Smooth muscle cell (in vitro differentiated cells): ENCODE data around the gene LPCAT1. TPM values are rescaled to one million over a fixed set of nuclear protein-coding genes. Genes with fewer than 3 reads are reported as not detected.

ENCODE experiments used
- DNase-seq: peaks from one replicate; lab custom pipeline; 2025; ENCODE audit not compliant: unreplicated experiment; lab: John Stamatoyannopoulos, UW
- H2AFZ ChIP-seq: fragments of 200-600 bp; sonication (generic); 2 replicates; pipeline ENCODE4 v1.6.0; 2016; ENCODE audit warnings: antibody characterized with exemption, low read depth, mild to moderate bottlenecking
- H3F3A ChIP-seq: fragments of 200-600 bp; sonication (generic); 2 replicates; pipeline ENCODE4 v1.6.0; 2017; ENCODE audit warnings: antibody characterized with exemption, low read depth
- H3K27ac ChIP-seq: fragments of 200-600 bp; sonication (generic); 2 replicates; pipeline ENCODE4 v1.5.1; 2016; ENCODE audit warnings: low read depth, mild to moderate bottlenecking
- H3K27me3 ChIP-seq: fragments of 200-600 bp; sonication (generic); 2 replicates; pipeline ENCODE4 v1.6.1; 2016; ENCODE audit warnings: low read depth, mild to moderate bottlenecking
- H3K36me3 ChIP-seq: fragments of 200-600 bp; sonication (generic); 2 replicates; pipeline ENCODE4 v1.5.1; 2016; ENCODE audit warnings: low read depth
- H3K4me1 ChIP-seq: fragments of 200-600 bp; sonication (generic); 2 replicates; pipeline ENCODE4 v1.5.1; 2016; ENCODE audit warnings: low read depth
- H3K4me2 ChIP-seq: fragments of 200-600 bp; sonication (generic); 2 replicates; pipeline ENCODE4 v1.6.0; 2016; ENCODE audit warnings: mild to moderate bottlenecking
- H3K4me3 ChIP-seq: fragments of 200-600 bp; sonication (generic); 2 replicates; pipeline ENCODE4 v1.5.1; 2016; ENCODE audit warnings: mild to moderate bottlenecking
- H3K79me2 ChIP-seq: fragments of 200-600 bp; sonication (generic); 2 replicates; pipeline ENCODE4 v1.6.0; 2016; ENCODE audit warnings: low read depth, mild to moderate bottlenecking
- H3K9ac ChIP-seq: fragments of 200-600 bp; sonication (generic); 2 replicates; pipeline ENCODE4 v1.6.0; 2016; ENCODE audit warnings: low read depth
- H3K9me3 ChIP-seq: fragments of 200-600 bp; sonication (generic); replicated peaks from 2 replicates; pipeline ENCODE4 v1.5.1; 2016; ENCODE audit warnings: low read depth
- H4K20me1 ChIP-seq: fragments of 200-600 bp; sonication (generic); 2 replicates; pipeline ENCODE4 v1.6.0; 2016; ENCODE audit warnings: low read depth
- CTCF ChIP-seq: fragments of 200-600 bp; sonication (generic); IDR thresholded peaks from 2 replicates; pipeline ENCODE4 v1.5.1; 2017; ENCODE audit warnings: borderline replicate concordance, mild to moderate bottlenecking, antibody characterized with exemption; ENCODE audit not compliant: insufficient read depth, poor library complexity, severe bottlenecking
- WGBS: methylation state at CpG from one replicate; pipeline ENCODE4 v1.1.7; 2016; ENCODE audit warnings: low lambda C conversion rate; 5-methylcytosine and 5-hydroxymethylcytosine counted together
- polyA plus RNA-seq: library from polyadenylated mRNA; unstranded; fragments of >200 nt; fragmentation: Nextera tagmentation; extraction: Ambion mirVana; gene quantifications from 2 replicates; pipeline ENCODE4 v1.2.1, GENCODE V29; 2016
- total RNA-seq: library from RNA; depleted of rRNA; stranded (reverse); fragments of >200 nt; gene quantifications from 2 replicates; pipeline ENCODE4 v1.2.3, GENCODE V29; 2014

The LPCAT1 gene
- total and polyA plus RNA-seq, 2 experiments from 2014 or later = 42.7 to 50.1 TPM

GRCh38 chr5:1430121-1430795 is 93.5 kb downstream of the LPCAT1 start:
- H3K4me3 ChIP-seq = no peak overlapping the region
- H3K27me3 ChIP-seq = no peaks in the 10 kb centered on the region
- H3K4me1 ChIP-seq = no peaks in the 10 kb centered on the region
- H3F3A ChIP-seq = no peaks in the 10 kb centered on the region
- no peak for TF ChIP-seq CTCF
- H3K4me2 ChIP-seq = no peak overlapping the region
- no peaks in the 10 kb centered on the region for H3K36me3 ChIP-seq
- no peak overlapping the region for H3K27ac ChIP-seq
- H3K9ac ChIP-seq = no peak overlapping the region
- no peak for DNase-seq
- peaks cover 3% of the 10 kb centered on the region for H3K9me3 ChIP-seq
- no peak overlapping the region for H2AFZ ChIP-seq
- no peaks in the 10 kb centered on the region for H3K79me2 ChIP-seq
- WGBS = 89% methylated on average over 26 of the region's 26 CpGs
- no peaks in the 10 kb centered on the region for H4K20me1 ChIP-seq

GRCh38 chr5:1429496-1429895 is 94.3 kb downstream of the LPCAT1 start:
- 92% methylated on average over 5 of the region's 5 CpGs for WGBS
- Histone ChIP-seq H3F3A (no peaks in the 10 kb centered on the region), H3K9ac (no peak overlapping the region), H3K9me3 (peaks cover 3% of the 10 kb centered on the region), H3K36me3 (no peaks in the 10 kb centered on the region), H3K27ac (no peak overlapping the region), H2AFZ (no peak overlapping the region), H4K20me1 (no peaks in the 10 kb centered on the region), H3K4me1 (no peaks in the 10 kb centered on the region), H3K4me2 (no peak overlapping the region), H3K79me2 (no peaks in the 10 kb centered on the region), H3K4me3 (no peak overlapping the region), H3K27me3 (no peaks in the 10 kb centered on the region)
- no peak for DNase-seq
- TF ChIP-seq CTCF = no peak

- no peaks in the 10 kb centered on the region for H3K36me3 ChIP-seq
- H4K20me1 ChIP-seq = no peaks in the 10 kb centered on the region
- H3K79me2 ChIP-seq = no peaks in the 10 kb centered on the region
- no peak overlapping the region for H3K27ac ChIP-seq
- no peak for DNase-seq
- H2AFZ ChIP-seq = no peak overlapping the region
- no peak overlapping the region for H3K4me3 ChIP-seq
- H3K4me2 ChIP-seq = no peak overlapping the region
- 87% methylated on average over 7 of the region's 7 CpGs for WGBS
- H3K9me3 ChIP-seq = peaks cover 3% of the 10 kb centered on the region
- H3F3A ChIP-seq = no peaks in the 10 kb centered on the region
- no peak overlapping the region for H3K9ac ChIP-seq
- no peaks in the 10 kb centered on the region for H3K27me3 ChIP-seq
- TF ChIP-seq CTCF = no peak
- H3K4me1 ChIP-seq = no peaks in the 10 kb centered on the region
Measured at GRCh38 chr5:1429066-1429465, 94.7 kb downstream of the LPCAT1 start.

GRCh38 chr5:1428107-1428506 is 95.7 kb downstream of the LPCAT1 start:
- no peaks in the 10 kb centered on the region for H4K20me1 ChIP-seq

More at GRCh38 chr5:1428107-1428506, 95.7 kb downstream of the LPCAT1 start:
- no peak for TF ChIP-seq CTCF
- H3K27me3 ChIP-seq = no peaks in the 10 kb centered on the region
- no peak overlapping the region for H2AFZ ChIP-seq
- H3K27ac ChIP-seq = no peak overlapping the region
- 70% methylated on average over 1 of the region's 1 CpG for WGBS
- no peak for DNase-seq
- H3K36me3 ChIP-seq = no peaks in the 10 kb centered on the region
- peaks cover 3% of the 10 kb centered on the region for H3K9me3 ChIP-seq
- no peaks in the 10 kb centered on the region for H3F3A ChIP-seq
- H3K79me2 ChIP-seq = no peaks in the 10 kb centered on the region
- no peak overlapping the region for H3K4me3 ChIP-seq
- no peak overlapping the region for H3K9ac ChIP-seq
- no peaks in the 10 kb centered on the region for H3K4me1 ChIP-seq
- H3K4me2 ChIP-seq = no peak overlapping the region
